Omental fat pad (tissue), 4 donors: Measurements from ENCODE around the gene PGAP1. TPM values are rescaled to one million over a fixed set of nuclear protein-coding genes. Genes with fewer than 3 reads are reported as not detected.

Experiments
- ATAC-seq: fragments of 150-250 bp; one replicate; pipeline ENCODE4 v1.9.1; 2016; ENCODE audit warnings: mild to moderate bottlenecking, moderate library complexity; ENCODE audit not compliant: low FRiP score
- DNase-seq: peaks from one replicate; pipeline ENCODE4 v3.0.0-alpha.2; 2019; ENCODE audit warnings: low spot score
- CTCF ChIP-seq, 3 donors: fragments of 450-650 bp; IDR thresholded peaks; one replicate each; pipeline ENCODE4 v1.5.1; 2016 to 2017; ENCODE audit warnings: antibody characterized with exemption in 3 of 3, mild to moderate bottlenecking in 3 of 3, moderate library complexity in 2 of 3
- small RNA-seq: library from RNA; depleted of rRNA; stranded (forward); fragments of <200 nt; gene quantifications from one replicate; pipeline ENCODE3, GENCODE V24; 2016
- total RNA-seq, 4 donors: library from RNA; depleted of rRNA; stranded (reverse); fragments of >200 nt; gene quantifications; one replicate each; pipeline ENCODE4 v1.1.0, GENCODE V29; 2016

Gene PGAP1
- total RNA-seq, 4 donors from 2014 or later = 7.9 to 87.5 (median 10.8) TPM

DNA sequence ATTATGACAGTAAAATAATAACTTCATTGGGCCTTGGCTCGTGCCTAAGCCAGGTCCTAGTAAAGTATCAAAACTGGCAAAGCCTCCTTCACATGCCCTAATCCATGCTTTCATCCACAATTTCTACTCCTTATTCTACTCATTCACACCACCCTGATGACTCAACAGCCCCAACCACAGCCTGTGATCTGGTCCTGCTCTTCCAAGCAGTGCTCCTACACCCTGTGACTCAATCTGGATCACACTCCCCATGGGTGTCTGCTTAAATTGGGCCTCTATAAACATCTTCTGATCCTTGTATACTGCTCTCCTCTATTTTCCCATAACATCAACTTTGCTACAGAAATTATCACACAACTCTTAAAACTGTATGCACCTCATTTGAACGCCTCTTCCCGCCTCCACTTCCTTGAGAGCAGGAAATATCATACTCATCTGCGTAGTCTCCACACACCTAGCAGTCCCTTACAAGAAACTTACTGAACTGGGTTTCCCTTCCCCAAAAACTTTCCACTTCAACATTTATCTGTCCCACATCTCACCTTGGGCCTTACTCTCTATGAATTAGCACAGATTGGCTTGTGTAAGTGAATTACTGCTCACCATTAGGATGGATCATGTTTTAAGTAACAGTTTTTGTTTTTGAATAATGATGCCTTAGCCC is 142.9 kb downstream of the PGAP1 start:
- no peak for TF ChIP-seq CTCF (IDR thresholded peaks at IDR 0.05)
- DNase-seq = no peak
- no peak for ATAC-seq

Small RNAs within 50 kb of the gene (small RNA-seq; reads per million reads assigned to genes)
- not detected for gene AC012486.1

Other genes with a start within 250 kb of the PGAP1 start
- 10 to 100 TPM; 23.0 to 37.2 (median 26.7) TPM for gene GTF3C3, start 127.0 kb downstream of the PGAP1 start, total RNA-seq
- gene C2orf66, start 117.4 kb downstream of the PGAP1 start, total RNA-seq = 1 to 10 TPM in 1 of 4 donors, under 1 TPM in 1, not detected in 2; 0.38 to 8.1 TPM